Measurements from ENCODE around the gene POU2F1.
A peak's percentile ranks its signal among the peaks of the same experiment; 100 is the strongest.

Gene POU2F1

DNA sequence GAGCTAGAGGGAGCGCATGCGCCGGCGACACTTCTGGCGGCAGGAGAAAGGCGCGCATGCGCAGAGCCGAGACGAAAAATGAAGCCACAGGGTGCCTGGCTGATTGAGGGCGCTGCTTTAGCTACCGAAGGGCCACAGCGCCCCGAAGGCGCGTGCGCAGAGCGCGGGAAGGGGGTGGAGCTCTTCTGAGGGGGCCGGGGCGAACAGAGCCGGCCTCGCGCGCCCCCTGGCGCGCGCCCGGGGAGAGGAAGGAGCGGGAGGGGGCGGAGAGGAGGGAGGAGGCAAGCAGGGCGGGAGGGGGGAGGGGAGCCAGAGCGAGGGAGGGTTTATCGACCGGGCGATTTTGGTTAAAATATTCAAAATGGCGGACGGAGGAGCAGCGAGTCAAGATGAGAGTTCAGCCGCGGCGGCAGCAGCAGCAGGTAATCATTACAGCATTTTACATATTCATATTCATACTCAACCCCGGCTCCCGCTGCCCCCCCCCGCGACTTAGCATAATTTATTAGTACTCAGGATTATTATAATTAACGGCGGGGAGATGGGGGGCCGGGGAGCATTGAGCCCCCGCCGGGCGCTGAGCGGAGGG lies at the start of gene POU2F1:
Gene POU2F1 (plus strand): TSS at position 350 of the 589 bp plus-strand sequence. CDS start 12 bp downstream, at position 362.
- peak; percentile 70 for DNase-seq (ENCODE audit: low spot score)

DNA sequence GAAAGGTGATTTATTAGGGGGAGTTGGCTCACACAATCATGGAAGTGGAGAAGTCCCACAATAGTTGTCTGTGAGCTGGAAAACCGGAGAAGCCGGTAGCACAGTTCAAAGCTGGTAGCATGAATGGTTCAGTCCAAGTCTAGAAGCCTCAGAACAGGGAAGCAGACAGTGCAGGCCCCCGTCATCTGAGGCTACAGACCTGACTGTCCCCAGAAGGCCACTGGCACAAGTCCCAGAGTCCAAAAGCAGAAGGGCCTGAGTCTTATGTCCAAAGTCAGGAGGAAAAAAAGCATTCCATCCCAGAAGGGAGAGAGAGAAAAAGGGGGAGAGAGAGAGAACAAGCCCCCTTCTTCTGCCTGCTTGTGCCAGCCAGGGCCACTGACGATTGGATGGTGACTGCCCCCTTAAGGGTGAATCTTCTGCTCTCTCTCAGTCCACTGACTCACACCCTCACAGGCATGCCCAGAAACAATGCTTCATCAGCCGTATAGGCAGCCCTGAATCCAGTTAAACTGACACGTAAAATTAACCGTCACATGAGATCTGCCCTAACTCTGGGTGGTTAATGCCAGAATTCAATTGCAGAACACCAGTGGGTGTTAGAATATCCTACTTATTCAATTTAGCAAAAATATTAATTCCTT lies 49.3 kb upstream of the POU2F1 start:
- no peak for DNase-seq (ENCODE audit: low spot score)

DNA sequence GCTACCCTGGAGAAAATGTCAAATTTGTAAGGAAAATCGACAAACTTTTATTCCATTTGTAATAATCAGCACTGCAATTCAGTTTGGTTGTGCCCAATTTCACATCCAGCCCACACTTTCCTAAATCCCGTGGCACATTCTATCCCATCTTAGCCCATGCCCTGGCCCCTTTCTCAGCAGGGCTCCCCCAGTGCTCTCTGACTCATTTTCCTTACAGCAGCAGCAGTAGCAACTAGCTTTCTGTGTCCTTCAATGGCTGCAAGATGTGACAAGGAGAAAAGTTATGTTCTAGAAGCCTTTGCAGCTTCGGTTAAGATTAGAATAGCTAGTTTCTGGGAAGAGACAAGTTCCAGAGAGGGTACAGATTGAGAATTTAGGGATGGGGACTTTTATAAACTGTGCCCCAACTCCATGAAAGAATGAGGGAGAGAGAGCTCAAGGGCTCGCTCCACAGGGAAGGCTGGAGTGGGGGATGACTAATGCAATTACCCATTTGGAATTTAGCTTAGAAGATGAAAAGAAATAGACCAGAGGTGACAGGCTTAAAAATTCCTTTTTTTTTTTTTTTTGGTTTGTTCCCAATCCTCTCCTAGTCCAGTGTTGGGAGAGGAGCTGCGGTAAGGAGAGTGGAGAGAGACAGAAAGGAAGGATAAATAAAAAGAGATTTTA lies 47.0 kb upstream of the POU2F1 start:
- no peak for DNase-seq (ENCODE audit: low spot score)

DNA sequence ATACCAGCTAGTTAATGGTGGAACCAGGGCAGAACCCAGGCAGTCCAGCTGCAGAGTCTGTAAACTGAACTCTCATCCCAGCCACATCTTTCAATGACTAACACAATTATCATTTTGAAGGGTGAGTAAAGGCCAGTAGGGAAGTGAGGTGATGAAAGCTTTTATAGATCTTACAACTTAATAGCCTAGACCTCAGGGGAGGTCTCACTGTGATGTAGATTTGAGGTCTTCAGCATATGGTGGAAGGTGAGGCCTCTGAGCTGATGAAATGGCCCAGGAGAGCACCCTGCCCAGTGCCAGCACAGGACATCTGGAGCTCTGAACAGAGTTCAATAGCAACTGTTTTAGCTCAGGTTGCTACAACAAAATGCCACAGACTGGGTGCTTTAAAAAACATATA lies 44.8 kb upstream of the POU2F1 start:
- DNase-seq (ENCODE audit: low spot score) = no peak

GRCh38 chr1:167178831-167179230 lies 41.9 kb upstream of the POU2F1 start:
- no peak for DNase-seq (ENCODE audit: low spot score)

GRCh38 chr1:167182571-167183320 lies 37.9 kb upstream of the POU2F1 start:
- DNase-seq (ENCODE audit: low spot score) = no peak

GRCh38 chr1:167184081-167184480 lies 36.6 kb upstream of the POU2F1 start:
- DNase-seq (ENCODE audit: low spot score) = no peak

- DNase-seq (ENCODE audit: low spot score) = no peak
These were observed 35.6 kb upstream of the POU2F1 start for GRCh38 chr1:167185062-167185461.

GRCh38 chr1:167185974-167186657 lies 34.6 kb upstream of the POU2F1 start:
- no peak for DNase-seq (ENCODE audit: low spot score)

- no peak for DNase-seq (ENCODE audit: low spot score)
These were observed 33.9 kb upstream of the POU2F1 start for GRCh38 chr1:167186771-167187170.

DNA sequence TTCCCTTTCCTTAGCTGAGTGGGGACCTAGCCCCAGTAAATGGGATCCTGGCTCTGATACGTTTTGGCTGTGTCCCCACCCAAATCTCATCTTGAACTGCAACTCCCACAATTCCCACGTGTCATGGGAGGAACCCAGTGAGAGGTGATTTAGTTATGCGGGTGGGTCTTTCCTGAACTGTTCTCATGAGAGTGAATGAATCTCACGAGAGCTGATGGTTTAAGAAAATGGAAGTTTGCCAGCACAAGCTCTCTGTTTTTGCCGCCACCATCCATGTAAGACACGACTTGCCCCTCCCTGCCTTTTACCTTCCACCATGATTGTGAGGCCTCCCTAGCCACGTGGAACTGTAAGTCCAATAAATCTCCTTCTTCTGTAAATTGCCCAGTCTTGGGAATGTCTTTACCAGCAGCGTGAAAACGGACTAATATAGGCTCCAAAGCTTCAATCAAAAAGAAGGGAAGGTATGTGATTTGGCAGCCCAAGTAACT lies 29.9 kb upstream of the POU2F1 start:
- DNase-seq (ENCODE audit: low spot score) = no peak

DNA sequence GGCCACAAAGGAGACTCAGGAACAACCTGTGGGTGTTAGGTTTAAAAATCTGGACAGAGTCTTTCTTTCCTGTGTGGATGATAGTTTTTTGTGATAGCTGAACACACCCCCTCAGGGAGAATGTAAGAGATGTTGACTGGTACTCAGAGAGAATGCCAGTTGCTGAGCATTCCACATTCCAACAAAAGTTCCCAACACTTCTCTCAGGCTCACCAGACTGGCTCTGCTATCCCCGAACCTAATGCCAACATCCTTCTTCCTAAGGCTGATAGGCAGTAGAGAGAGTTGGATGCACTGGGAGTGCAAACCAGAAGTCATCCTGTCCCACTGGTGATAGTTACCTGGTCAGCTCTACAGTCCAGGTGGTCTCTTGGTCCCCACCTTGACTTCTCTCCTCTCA lies 28.7 kb upstream of the POU2F1 start:
- DNase-seq (ENCODE audit: low spot score) = no peak

GRCh38 chr1:167194182-167194581 lies 26.5 kb upstream of the POU2F1 start:
- no peak for DNase-seq (ENCODE audit: low spot score)

GRCh38 chr1:167196166-167196565 lies 24.5 kb upstream of the POU2F1 start:
- DNase-seq (ENCODE audit: low spot score) = no peak

GRCh38 chr1:167197236-167197635 lies 23.4 kb upstream of the POU2F1 start:
- DNase-seq (ENCODE audit: low spot score) = no peak

GRCh38 chr1:167197692-167198091 lies 23.0 kb upstream of the POU2F1 start:
- no peak for DNase-seq (ENCODE audit: low spot score)

DNA sequence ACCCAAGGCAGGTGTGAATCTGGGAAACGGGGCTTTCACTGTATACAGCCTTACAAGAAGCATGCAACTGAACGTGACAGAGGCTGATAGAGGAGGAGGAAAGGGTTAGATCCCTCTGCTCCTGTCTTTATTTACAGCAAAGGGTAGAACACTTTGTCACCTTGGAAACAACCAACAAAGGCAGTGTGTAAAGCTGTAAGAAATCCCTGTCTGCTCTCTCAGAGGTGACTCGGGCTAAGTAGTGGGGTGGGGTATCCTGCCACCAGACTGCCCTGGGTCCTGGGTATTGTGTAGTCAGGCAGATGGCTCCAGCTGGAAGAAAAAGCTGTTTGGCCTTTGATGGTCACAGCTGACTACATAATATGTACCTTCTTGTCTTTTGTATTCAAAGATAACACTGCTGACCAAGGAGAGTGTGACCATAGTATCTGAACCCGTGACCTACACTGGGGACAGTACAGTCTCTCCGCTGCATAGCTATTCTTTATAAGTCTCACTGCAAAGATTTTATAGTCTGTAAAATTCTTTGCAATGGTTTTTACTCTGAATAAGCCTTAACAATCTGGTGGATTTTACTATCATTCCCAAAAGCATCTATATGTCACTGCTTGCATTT lies 22.1 kb upstream of the POU2F1 start:
- DNase-seq (ENCODE audit: low spot score) = no peak

DNA sequence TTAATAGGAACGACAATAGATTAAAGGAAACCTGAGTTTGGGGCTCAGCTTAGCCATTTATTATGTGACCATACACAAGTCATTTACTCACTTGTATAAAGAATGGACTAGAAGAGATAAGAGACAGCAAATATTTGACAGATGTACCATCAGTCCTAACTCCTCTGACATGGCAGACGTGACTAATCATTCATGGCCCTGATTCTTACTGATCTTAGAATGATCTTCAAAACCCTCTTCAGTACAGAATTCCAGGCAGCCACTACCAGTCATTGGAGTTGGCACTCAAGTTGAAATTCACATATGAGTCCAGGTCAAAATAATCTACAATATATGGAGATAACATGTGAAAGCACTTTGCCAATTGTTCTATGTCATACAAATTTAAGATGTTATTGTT lies 21.0 kb upstream of the POU2F1 start:
- DNase-seq (ENCODE audit: low spot score) = no peak

- DNase-seq (ENCODE audit: low spot score) = no peak
These were observed 20.4 kb upstream of the POU2F1 start for GRCh38 chr1:167200272-167200671.

DNA sequence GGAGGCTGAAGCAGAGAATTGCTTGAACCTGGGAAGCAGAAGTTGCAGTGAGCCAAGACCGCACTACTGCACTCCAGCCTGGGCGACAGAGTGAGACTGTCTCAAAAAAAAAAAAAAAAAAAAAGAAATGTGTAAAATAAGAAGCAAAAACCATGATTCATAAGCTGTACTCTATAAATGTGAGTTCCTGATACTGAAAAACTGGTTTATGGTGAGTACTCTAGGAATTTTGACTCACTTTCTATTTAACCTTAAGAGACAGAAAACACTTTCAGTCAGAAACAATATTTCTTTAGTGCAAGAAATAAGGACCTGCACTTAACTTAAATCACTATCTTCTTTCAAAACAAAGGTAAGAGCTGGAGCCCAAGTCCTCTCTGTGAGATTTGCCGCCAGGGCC lies 19.9 kb upstream of the POU2F1 start:
- DNase-seq (ENCODE audit: low spot score) = no peak

DNA sequence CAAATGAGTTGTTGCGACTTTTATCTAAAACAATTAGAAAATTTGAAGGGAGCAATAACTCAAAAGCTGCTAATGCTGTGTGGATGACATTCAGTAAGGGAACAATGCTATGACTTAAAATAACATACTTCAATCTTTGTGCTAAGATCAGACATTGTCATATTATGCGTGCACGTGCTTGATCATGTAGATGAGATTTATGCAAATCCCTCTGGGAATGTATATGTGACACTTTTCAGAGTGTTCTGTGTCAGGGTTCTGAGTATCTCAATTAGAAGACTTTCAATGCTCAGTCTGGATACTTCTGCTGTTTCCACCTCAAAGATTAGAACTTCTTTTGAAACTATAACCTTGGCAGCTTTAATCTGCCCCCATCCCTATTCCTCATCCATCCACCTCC lies 18.6 kb upstream of the POU2F1 start:
- no peak for DNase-seq (ENCODE audit: low spot score)

Measured in HuH-7.5 (cell line).